Breast epithelium (tissue), 3 donors: ENCODE measurements around the gene PNPLA1.

Experiments used
- POLR2A ChIP-seq: fragments of 450-650 bp; IDR thresholded peaks from one replicate; pipeline ENCODE4 v1.6.1; 2016; ENCODE audit warnings: antibody characterized with exemption, mild to moderate bottlenecking, moderate library complexity
- POLR2AphosphoS5 ChIP-seq, 3 donors: sonication (generic); formaldehyde crosslinking; IDR thresholded peaks; one replicate each; pipeline ENCODE4 v1.6.1; 2017; ENCODE audit warnings: antibody characterized with exemption in 3 of 3
- TF ChIP-seq, protein P1 (sequence below), 3 donors: fragments of 450-650 bp; IDR thresholded peaks; one replicate each; pipeline ENCODE4 v1.5.1; 2016 to 2017; ENCODE audit warnings: antibody characterized with exemption in 3 of 3, mild to moderate bottlenecking in 3 of 3, moderate library complexity in 3 of 3

DNA sequence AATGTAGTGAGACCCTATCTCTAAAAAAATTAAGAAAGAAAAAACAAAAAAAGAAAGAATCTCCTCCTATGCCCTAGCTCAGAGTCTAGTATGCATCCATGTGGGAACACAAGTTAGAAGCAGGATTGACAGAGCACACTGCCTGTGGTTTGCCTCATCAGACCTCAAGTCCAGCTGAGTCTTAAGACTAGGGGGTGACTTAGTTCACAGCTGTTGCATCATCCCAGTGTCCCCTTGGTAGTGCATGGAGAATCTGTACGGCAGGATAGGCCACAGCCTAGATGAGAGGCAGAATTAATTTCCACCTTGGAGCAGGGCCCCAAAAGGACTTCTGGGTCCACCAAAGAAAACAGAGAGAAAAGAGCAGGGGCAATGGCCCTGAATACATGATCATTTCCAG lies 13.7 kb downstream of the PNPLA1 start:
- TF ChIP-seq, protein P1, sequence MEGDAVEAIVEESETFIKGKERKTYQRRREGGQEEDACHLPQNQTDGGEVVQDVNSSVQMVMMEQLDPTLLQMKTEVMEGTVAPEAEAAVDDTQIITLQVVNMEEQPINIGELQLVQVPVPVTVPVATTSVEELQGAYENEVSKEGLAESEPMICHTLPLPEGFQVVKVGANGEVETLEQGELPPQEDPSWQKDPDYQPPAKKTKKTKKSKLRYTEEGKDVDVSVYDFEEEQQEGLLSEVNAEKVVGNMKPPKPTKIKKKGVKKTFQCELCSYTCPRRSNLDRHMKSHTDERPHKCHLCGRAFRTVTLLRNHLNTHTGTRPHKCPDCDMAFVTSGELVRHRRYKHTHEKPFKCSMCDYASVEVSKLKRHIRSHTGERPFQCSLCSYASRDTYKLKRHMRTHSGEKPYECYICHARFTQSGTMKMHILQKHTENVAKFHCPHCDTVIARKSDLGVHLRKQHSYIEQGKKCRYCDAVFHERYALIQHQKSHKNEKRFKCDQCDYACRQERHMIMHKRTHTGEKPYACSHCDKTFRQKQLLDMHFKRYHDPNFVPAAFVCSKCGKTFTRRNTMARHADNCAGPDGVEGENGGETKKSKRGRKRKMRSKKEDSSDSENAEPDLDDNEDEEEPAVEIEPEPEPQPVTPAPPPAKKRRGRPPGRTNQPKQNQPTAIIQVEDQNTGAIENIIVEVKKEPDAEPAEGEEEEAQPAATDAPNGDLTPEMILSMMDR (IDR thresholded peaks at IDR 0.05): no peak
- TF ChIP-seq POLR2A: no peak
- TF ChIP-seq POLR2AphosphoS5 (IDR thresholded peaks at IDR 0.05): no peak
